ENCODE measurements around the gene TWF2.

Gene TWF2

DNA sequence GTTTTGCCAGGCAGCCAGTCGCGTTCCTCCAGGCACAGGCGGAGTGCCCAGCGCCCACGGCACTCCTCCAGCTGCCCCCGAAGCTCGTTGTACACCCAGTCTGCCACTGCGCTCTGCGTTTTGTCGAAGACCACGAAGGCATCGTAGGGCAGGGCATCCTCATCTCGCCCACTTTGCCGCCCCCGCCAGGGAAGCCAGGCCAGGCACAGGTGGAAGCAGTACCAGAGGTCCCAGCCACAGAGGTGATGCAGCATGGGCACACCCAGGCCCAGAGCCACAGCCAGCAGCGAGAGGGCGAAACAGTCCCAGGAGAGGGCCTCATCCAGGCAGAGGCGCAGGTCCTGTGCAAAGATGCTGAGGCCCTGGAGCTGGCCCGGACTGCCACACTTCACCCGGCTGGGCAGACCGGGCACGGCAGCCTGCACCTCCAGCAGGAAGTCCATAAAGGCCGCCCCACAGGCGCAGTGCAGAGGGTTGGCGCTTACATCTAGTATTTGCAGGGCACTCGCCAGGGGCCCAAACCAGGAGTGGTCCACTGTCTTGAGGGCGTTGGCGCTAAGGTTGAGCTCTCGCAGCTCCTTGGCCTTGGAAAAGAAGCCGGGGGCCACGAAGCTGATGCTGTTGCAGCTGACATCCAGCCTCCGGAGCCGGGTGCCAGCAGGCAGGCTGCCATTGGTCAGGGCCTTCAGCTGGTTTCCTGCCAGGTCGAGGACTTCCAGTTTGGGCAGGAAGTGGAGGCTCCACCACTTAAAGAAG is 17.2 kb downstream of the TWF2 start:
- H3K9me3 ChIP-seq (ENCODE audit: low read length) = no peaks in the 10 kb centered on the region
- H3K4me1 ChIP-seq (ENCODE audit: insufficient read depth, low read length) = peaks cover 12% of the 10 kb centered on the region
- no peak overlapping the region for H3K4me3 ChIP-seq (ENCODE audit: low read length)
- H3K27me3 ChIP-seq (ENCODE audit: insufficient read depth, low read length) = no peaks in the 10 kb centered on the region
- H3K36me3 ChIP-seq (ENCODE audit: insufficient read depth, low read length) = no peaks in the 10 kb centered on the region
- H2AFZ ChIP-seq (ENCODE audit: low read depth, low read length) = no peak overlapping the region

DNA sequence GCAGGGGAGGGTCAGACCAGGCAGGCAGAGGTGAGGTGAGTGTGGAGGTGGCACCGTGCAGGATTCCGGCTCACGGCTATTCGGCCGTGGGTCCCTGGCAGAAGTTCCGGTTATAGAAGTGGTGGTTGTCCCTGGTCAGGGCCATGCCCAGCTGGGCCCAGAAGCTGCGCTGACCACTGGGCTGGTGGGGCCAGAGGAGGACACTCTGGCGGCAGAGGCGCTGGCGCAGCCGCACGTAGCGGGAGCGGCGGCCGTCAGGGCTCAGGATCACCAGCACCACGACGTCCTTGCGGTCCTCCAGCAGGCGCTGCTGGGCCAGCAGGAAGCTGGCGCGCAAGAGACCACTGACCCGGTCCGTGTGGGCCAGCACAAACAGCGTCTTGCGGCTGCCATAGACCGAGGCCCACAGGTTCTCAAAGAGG is 17.8 kb downstream of the TWF2 start:
- H3K9me3 ChIP-seq (ENCODE audit: low read length) = no peaks in the 10 kb centered on the region
- H3K36me3 ChIP-seq (ENCODE audit: insufficient read depth, low read length) = no peaks in the 10 kb centered on the region
- no peak overlapping the region for H2AFZ ChIP-seq (ENCODE audit: low read depth, low read length)
- no peaks in the 10 kb centered on the region for H3K27me3 ChIP-seq (ENCODE audit: insufficient read depth, low read length)
- peaks cover 12% of the 10 kb centered on the region for H3K4me1 ChIP-seq (ENCODE audit: insufficient read depth, low read length)
- H3K4me3 ChIP-seq (ENCODE audit: low read length) = no peak overlapping the region

DNA sequence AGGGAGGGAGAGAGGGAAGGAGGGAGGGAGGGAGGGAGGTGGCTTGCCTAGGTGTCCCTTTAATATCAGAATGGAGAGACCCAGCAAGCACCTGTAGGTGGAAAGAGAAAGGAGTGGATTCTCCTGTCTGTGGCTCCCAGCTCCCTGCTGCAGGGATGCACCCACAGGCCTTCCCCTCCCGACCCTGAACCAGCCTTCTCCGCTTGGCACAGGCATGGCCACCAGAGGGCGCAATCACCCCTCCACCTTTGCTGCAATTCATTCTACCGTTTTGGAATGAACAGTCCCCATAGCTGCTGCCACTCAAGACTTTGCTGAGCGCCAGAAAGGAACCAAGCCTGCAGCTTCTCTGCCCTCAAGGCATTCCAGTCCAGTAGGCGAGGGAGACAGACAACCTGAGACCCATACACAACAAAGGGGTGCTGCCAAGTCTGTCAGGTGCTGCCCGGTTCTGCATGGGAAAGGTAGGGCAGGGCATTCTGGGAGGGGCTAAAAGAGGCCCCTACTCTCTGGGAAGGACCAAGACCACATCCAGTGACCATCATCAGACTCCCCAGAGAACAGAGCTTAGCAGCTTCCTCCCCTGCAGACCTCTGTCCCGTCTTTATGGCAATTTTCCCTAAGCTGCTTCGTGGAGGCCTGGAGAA is 18.5 kb downstream of the TWF2 start:
- Histone ChIP-seq H3K27me3 (ENCODE audit: insufficient read depth, low read length) (no peaks in the 10 kb centered on the region), H3K4me1 (ENCODE audit: insufficient read depth, low read length) (peaks cover 12% of the 10 kb centered on the region), H3K36me3 (ENCODE audit: insufficient read depth, low read length) (peaks cover 3% of the 10 kb centered on the region), H3K4me3 (ENCODE audit: low read length) (no peak overlapping the region), H3K9me3 (ENCODE audit: low read length) (no peaks in the 10 kb centered on the region), H2AFZ (ENCODE audit: low read depth, low read length) (no peak overlapping the region)

DNA sequence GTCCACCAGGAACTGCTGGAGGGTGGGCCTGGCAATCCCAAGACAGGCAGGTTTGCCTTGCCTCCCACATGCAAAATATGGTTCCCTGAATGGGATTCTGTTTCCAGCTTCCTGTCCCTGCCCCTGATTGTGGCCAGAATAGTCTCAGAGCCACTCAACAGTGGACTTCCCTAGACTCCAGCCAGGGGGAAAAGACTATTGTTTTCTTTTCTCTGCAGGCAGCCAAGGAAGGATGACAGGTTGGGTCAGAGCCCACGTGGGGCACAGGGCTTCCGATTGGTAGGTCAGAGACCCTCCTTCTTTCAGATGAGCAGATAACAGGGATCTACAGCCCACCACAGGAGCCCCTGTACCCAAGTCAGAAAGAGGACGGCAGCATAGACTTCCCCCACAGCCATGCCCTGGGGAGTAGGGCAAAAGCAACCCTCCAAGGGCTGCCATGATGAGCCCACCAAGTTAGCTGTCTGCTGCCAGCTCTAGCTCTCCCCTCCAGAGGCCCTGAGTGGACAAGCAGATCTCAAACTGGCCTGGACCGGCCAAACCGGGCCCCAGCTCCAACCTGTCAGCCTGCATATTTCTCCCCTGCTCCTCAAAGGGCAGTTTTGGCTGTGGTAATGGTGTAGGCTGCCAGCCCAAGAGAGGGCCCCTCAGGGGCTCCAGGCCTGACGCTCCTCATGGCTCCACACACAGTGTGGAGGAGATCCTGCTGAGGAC is 19.9 kb downstream of the TWF2 start:
- Histone ChIP-seq H3K9me3 (ENCODE audit: low read length) (no peaks in the 10 kb centered on the region), H2AFZ (ENCODE audit: low read depth, low read length) (peak overlapping the region; percentile 42), H3K27me3 (ENCODE audit: insufficient read depth, low read length) (no peaks in the 10 kb centered on the region), H3K36me3 (ENCODE audit: insufficient read depth, low read length) (peaks cover 17% of the 10 kb centered on the region), H3K4me1 (ENCODE audit: insufficient read depth, low read length) (peaks cover 12% of the 10 kb centered on the region), H3K4me3 (ENCODE audit: low read length) (no peak overlapping the region)

DNA sequence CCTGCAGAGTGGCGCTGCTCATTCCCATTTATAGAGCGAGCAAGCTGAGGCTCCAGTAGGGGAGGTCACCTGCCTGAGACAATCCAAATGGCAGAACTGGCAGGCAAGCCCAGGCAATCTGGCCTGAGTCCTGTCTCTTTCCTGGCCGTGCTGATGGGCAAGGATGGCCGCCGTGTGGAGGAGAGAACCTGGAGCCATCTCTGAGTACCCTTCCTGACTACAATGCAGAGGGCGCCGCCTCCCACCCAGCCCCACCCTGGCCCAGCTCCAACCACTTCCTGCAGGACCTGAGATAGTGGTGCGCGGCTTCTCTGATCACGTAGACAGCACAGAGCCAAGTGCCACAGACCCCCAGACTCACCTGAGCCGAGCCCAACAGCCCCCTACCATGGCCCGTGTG is 20.5 kb downstream of the TWF2 start:
- no peak overlapping the region for H2AFZ ChIP-seq (ENCODE audit: low read depth, low read length)
- H3K4me3 ChIP-seq (ENCODE audit: low read length) = no peak overlapping the region
- H3K27me3 ChIP-seq (ENCODE audit: insufficient read depth, low read length) = no peaks in the 10 kb centered on the region
- H3K4me1 ChIP-seq (ENCODE audit: insufficient read depth, low read length) = peaks cover 12% of the 10 kb centered on the region
- H3K9me3 ChIP-seq (ENCODE audit: low read length) = no peaks in the 10 kb centered on the region
- peaks cover 23% of the 10 kb centered on the region for H3K36me3 ChIP-seq (ENCODE audit: insufficient read depth, low read length)

DNA sequence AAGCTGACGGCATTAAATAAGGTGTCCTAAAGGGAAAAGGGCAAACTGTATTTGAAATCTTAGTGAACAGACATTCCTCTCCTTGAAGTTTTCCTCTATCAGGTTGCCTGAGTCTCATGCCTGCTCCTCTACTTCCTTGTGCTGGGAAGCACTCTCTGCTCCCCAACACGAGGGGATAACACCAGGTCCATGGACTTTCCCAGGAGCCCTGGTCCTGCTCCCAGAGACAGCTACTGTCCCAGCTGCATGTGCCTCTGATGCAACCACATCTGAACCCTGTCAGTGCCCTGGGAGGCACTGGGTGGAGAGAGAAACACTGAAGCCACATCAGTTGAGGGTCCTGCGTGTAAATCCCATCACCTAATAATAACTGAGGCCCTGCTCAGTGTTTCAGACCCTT is 20.9 kb downstream of the TWF2 start:
- peaks cover 26% of the 10 kb centered on the region for H3K36me3 ChIP-seq (ENCODE audit: insufficient read depth, low read length)
- H3K4me1 ChIP-seq (ENCODE audit: insufficient read depth, low read length) = peaks cover 12% of the 10 kb centered on the region
- H2AFZ ChIP-seq (ENCODE audit: low read depth, low read length) = no peak overlapping the region
- H3K4me3 ChIP-seq (ENCODE audit: low read length) = no peak overlapping the region
- H3K27me3 ChIP-seq (ENCODE audit: insufficient read depth, low read length) = no peaks in the 10 kb centered on the region
- H3K9me3 ChIP-seq (ENCODE audit: low read length) = no peaks in the 10 kb centered on the region

DNA sequence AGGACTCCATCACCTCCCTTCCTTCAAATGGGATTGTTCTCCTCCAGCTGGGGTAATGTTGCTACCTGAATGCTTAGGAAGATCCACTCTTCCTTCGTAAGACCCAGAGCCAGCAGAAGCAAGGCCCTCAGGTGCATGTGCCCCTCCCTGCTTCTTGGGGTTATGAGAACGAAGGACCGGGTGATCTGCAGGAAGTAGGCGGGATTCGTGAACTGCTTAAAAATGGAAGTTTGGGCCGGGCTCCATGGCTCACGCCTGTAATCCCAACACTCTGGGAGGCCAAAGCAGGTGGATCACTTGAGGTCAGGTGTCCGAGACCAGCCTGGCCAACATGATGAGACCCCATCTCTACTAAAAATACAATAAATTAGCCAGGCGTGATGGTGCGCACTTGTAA is 21.6 kb downstream of the TWF2 start:
- Histone ChIP-seq H3K4me3 (ENCODE audit: low read length) (no peak overlapping the region), H3K9me3 (ENCODE audit: low read length) (no peaks in the 10 kb centered on the region), H3K36me3 (ENCODE audit: insufficient read depth, low read length) (peaks cover 31% of the 10 kb centered on the region), H3K4me1 (ENCODE audit: insufficient read depth, low read length) (peaks cover 12% of the 10 kb centered on the region), H3K27me3 (ENCODE audit: insufficient read depth, low read length) (no peaks in the 10 kb centered on the region), H2AFZ (ENCODE audit: low read depth, low read length) (no peak overlapping the region)

DNA sequence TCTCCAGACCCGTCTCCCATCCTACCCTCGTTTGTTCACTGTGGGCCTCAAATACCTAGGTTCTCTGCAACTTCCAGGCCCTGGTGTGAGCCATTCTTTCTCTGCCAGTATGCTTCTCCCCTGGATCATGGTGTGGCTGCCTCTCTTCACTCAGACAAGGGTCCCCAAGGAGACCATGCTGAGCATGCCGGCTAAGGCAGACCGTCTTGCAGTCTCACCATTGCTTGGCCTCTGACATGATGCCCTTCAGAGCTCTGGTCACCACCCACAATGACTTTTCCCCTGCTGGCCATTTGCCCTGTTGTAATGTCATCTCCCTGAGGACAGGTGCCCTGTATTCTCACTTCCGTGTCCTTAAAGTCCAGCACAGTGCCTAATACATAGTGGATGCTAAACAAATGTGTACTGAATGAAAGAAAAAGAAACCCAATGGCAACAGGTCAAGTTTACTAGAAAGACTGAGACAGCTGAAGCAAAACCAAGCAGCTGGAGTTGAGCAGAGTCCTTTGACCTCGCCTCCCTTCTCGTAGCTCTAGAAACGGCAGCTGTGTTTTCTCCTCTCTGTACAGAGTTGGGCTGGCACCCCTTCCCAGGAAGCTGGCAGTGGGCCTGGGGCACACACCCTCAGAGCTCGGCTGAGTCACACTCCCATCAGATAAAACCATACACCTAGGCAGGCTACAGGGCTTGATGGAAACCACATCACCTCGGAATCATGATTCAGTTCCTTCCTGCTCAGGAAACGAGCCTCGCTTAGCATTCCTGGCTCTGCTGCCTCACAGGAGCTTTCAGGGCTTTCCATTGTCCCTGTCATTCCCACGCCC is 22.2 kb downstream of the TWF2 start:
- H3K9me3 ChIP-seq (ENCODE audit: low read length) = no peaks in the 10 kb centered on the region
- H3K4me1 ChIP-seq (ENCODE audit: insufficient read depth, low read length) = peaks cover 12% of the 10 kb centered on the region
- no peak overlapping the region for H3K4me3 ChIP-seq (ENCODE audit: low read length)
- no peak overlapping the region for H2AFZ ChIP-seq (ENCODE audit: low read depth, low read length)
- no peaks in the 10 kb centered on the region for H3K27me3 ChIP-seq (ENCODE audit: insufficient read depth, low read length)
- H3K36me3 ChIP-seq (ENCODE audit: insufficient read depth, low read length) = peaks cover 36% of the 10 kb centered on the region

DNA sequence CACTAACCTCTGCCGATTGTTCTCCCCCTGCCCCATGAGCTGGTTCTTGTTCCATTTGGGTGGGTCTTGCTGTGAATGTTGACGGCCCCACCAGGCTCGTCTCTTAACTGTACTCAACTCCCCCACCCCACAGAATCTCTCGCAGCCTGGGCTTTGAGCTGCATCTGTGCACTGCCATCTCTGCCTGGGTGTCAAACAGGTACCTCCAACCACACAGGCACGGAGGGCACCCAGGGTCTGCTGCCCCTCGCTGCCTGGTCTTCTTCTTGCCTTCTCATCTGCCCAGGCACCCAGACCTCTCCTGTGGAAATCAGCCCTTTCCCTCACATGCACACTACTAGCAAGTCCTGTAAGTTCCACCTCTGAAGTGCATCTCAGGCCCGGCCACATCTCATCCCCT is 23.6 kb downstream of the TWF2 start:
- no peaks in the 10 kb centered on the region for H3K9me3 ChIP-seq (ENCODE audit: low read length)
- H2AFZ ChIP-seq (ENCODE audit: low read depth, low read length) = no peak overlapping the region
- no peaks in the 10 kb centered on the region for H3K27me3 ChIP-seq (ENCODE audit: insufficient read depth, low read length)
- H3K36me3 ChIP-seq (ENCODE audit: insufficient read depth, low read length) = peaks cover 51% of the 10 kb centered on the region
- no peak overlapping the region for H3K4me3 ChIP-seq (ENCODE audit: low read length)
- peaks cover 12% of the 10 kb centered on the region for H3K4me1 ChIP-seq (ENCODE audit: insufficient read depth, low read length)

DNA sequence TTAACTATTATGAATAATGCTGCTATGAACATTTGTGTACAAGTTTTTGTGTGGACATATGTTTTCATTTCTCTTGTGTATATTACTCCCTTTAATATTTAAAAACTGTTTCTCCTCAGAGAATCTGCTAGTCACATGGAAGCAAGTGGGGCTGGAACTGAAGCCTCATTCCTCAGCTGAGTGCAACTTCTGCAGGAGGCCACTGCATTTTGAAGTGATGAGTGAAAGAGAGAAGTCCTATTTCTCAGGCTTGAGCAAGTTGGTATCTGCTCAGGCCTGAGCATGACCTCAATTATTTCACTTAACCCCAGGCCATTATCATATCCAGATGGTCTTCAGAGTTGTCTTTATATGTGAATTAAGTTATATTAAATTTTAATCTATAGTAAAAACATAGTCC is 25.1 kb downstream of the TWF2 start:
- H3K27me3 ChIP-seq (ENCODE audit: insufficient read depth, low read length) = no peaks in the 10 kb centered on the region
- no peak overlapping the region for H3K4me3 ChIP-seq (ENCODE audit: low read length)
- H3K36me3 ChIP-seq (ENCODE audit: insufficient read depth, low read length) = peaks cover 63% of the 10 kb centered on the region
- H2AFZ ChIP-seq (ENCODE audit: low read depth, low read length) = no peak overlapping the region
- H3K4me1 ChIP-seq (ENCODE audit: insufficient read depth, low read length) = peaks cover 3% of the 10 kb centered on the region
- no peaks in the 10 kb centered on the region for H3K9me3 ChIP-seq (ENCODE audit: low read length)

DNA sequence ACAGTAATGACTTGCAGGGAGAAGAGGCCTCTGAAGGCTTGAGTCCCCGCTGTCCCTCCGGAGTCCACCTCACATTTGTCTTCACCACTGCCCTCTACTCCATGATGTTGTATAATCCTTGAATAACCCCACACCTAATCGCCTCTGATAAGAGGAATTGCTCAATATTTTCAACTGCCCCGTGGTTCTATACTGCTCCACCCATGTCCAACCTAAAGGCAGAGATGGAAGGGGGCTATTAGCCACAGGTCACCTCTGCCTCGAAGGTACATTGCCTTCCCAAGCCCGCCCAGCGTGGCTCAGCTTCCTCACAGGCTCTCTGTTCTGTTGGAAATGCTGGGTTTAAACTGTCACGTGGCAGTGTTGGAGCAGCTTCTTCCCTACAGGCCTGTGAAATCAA is 26.0 kb downstream of the TWF2 start:
- peaks cover 71% of the 10 kb centered on the region for H3K36me3 ChIP-seq (ENCODE audit: insufficient read depth, low read length)
- no peaks in the 10 kb centered on the region for H3K9me3 ChIP-seq (ENCODE audit: low read length)
- no peaks in the 10 kb centered on the region for H3K27me3 ChIP-seq (ENCODE audit: insufficient read depth, low read length)
- H3K4me1 ChIP-seq (ENCODE audit: insufficient read depth, low read length) = no peaks in the 10 kb centered on the region
- no peak overlapping the region for H3K4me3 ChIP-seq (ENCODE audit: low read length)
- H2AFZ ChIP-seq (ENCODE audit: low read depth, low read length) = no peak overlapping the region

DNA sequence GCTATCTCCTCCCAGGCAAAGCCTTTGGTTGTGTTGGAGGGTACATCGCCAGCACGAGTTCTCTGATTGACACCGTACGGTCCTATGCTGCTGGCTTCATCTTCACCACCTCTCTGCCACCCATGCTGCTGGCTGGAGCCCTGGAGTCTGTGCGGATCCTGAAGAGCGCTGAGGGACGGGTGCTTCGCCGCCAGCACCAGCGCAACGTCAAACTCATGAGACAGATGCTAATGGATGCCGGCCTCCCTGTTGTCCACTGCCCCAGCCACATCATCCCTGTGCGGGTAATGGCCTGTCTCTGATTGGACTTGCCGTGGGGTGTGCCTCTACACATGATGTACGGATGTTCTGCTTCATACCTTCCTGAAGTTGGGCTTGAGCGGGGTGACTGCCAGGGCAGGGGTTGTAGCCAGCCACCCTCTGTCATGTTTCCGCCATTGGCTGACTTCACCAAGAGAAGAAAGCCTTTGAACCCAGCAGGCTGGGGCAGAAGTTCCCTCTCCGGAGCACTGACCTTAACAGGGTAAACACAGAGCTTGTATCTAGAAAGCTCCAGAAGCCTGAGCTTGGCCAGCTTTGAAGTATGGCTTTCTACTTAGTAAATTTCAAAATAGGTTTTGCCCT is 27.6 kb downstream of the TWF2 start:
- Histone ChIP-seq H3K9me3 (ENCODE audit: low read length) (no peaks in the 10 kb centered on the region), H3K4me3 (ENCODE audit: low read length) (no peak overlapping the region), H3K36me3 (ENCODE audit: insufficient read depth, low read length) (peaks cover 83% of the 10 kb centered on the region), H3K27me3 (ENCODE audit: insufficient read depth, low read length) (no peaks in the 10 kb centered on the region), H2AFZ (ENCODE audit: low read depth, low read length) (no peak overlapping the region), H3K4me1 (ENCODE audit: insufficient read depth, low read length) (no peaks in the 10 kb centered on the region)
